Liver (tissue), 3 donors: ENCODE results near the gene DIAPH2.

ENCODE experiments used
- ATF3 ChIP-seq: IDR thresholded peaks from 2 replicates; pipeline ENCODE4 v1.6.1; 2016; ENCODE audit warnings: antibody characterized with exemption
- CTCF ChIP-seq: fragments of 150-350 bp; IDR thresholded peaks from 2 replicates; pipeline ENCODE4 v1.5.1; 2017; ENCODE audit warnings: improper control_type of control experiment, low read depth, low read length; ENCODE audit not compliant: missing input control
- JUND ChIP-seq, 2 donors: IDR thresholded peaks; 2 replicates each; pipeline ENCODE4 v1.6.1; 2016; ENCODE audit warnings: antibody characterized with exemption in 2 of 2
- TAF1 ChIP-seq: conservative IDR thresholded peaks from 2 replicates; pipeline ENCODE4 v1.6.1; 2016; ENCODE audit warnings: antibody characterized with exemption, mild to moderate bottlenecking
- ZBTB33 ChIP-seq: IDR thresholded peaks from 2 replicates; pipeline ENCODE4 v1.6.1; 2016; ENCODE audit warnings: antibody characterized with exemption
- donor health status: healthy.
- donor health status: healthy.

GRCh38 chrX:96721354-96721753 is 36.7 kb downstream of the DIAPH2 start:
- no peak for TF ChIP-seq TAF1
- no peak for TF ChIP-seq ATF3
- TF ChIP-seq JUND (IDR thresholded peaks at IDR 0.05) = no peak
- no peak for TF ChIP-seq ZBTB33
- no peak for TF ChIP-seq CTCF
